ENCODE results near the gene CLDN9. TPM values are rescaled to one million over a fixed set of nuclear protein-coding genes. Genes with fewer than 3 reads are reported as not detected.

The CLDN9 gene
- total RNA-seq, result under 0.01 TPM in 1 of 2 replicates, not detected in the other

GRCh38 chr16:3012828-3013420, at the start of gene CLDN9:
Gene CLDN9 (plus strand): TSS chr16:3012923. CDS start chr16:3013363, 440 bp downstream.

GRCh38 chr16:2963723-2964474, 48.8 kb upstream of the CLDN9 start, which contains the start of gene KREMEN2:
Gene KREMEN2 (plus strand): TSS chr16:2964275. CDS start chr16:2964521, 246 bp downstream.

GRCh38 chr16:2968738-2969544, 43.8 kb upstream of the CLDN9 start, which contains the start of gene PAQR4:
Gene PAQR4 (plus strand): TSS chr16:2969348. CDS start chr16:2969675, 327 bp downstream.

GRCh38 chr16:2980227-2981176, 32.2 kb upstream of the CLDN9 start, which contains the start of gene PKMYT1:
Gene PKMYT1 (minus strand): TSS chr16:2980446. CDS start chr16:2979657, 789 bp downstream.

GRCh38 chr16:3017794-3018506, 5.2 kb downstream of the CLDN9 start, which contains the start of gene CLDN6:
Gene CLDN6 (minus strand): TSS chr16:3018183. CDS start chr16:3016021, 2,162 bp downstream.

GRCh38 chr16:3020247-3020603, 7.5 kb downstream of the CLDN9 start, which contains the start of gene TNFRSF12A:
Gene TNFRSF12A (plus strand): TSS chr16:3020368. CDS start chr16:3020398, 30 bp downstream.

GRCh38 chr16:3023669-3024478, 11.2 kb downstream of the CLDN9 start, which contains the start of the genes HCFC1R1 and THOC6:
Gene HCFC1R1 (minus strand): TSS chr16:3023942. CDS start chr16:3023941, 1 bp downstream.
Gene THOC6 (plus strand): TSS chr16:3024035. CDS start chr16:3024327, 292 bp downstream.

GRCh38 chr16:3036726-3037315, 24.1 kb downstream of the CLDN9 start, which contains the start of gene BICDL2:
Gene BICDL2 (minus strand): TSS chr16:3036944. CDS start chr16:3035496, 1,448 bp downstream.

GRCh38 chr16:3045758-3046640, 33.3 kb downstream of the CLDN9 start, which contains the start of gene MMP25:
Gene MMP25 (plus strand): TSS chr16:3046561. CDS start chr16:3046918, 357 bp downstream.

Other genes starting within 250 kb of the CLDN9 start
- 364 and 485 TPM in 2 replicates for gene ELOB, start 235.6 kb upstream of the CLDN9 start, total RNA-seq
- not detected in 2 replicates for gene PRSS33, start 225.4 kb upstream of the CLDN9 start, total RNA-seq
- gene PRSS41, start 214.5 kb upstream of the CLDN9 start, total RNA-seq, result not detected in 2 replicates
- 0.25 and 1.6 TPM in 2 replicates for gene PRSS21, start 195.7 kb upstream of the CLDN9 start, total RNA-seq
- gene ZG16B, start 182.6 kb upstream of the CLDN9 start, total RNA-seq, result 1.1 and 1.3 TPM in 2 replicates
- gene PRSS22, start 154.8 kb upstream of the CLDN9 start, total RNA-seq, result 1.1 TPM in 1 of 2 replicates, not detected in the other
- 73.0 and 87.7 TPM in 2 replicates for gene FLYWCH2, start 129.7 kb upstream of the CLDN9 start, total RNA-seq
- 46.4 and 54.1 TPM in 2 replicates for gene FLYWCH1, start 101.0 kb upstream of the CLDN9 start, total RNA-seq
- 0.81 and 4.9 TPM in 2 replicates for gene KREMEN2, start 48.6 kb upstream of the CLDN9 start, total RNA-seq
- 6.5 and 22.5 TPM in 2 replicates for gene PAQR4, start 43.6 kb upstream of the CLDN9 start, total RNA-seq
- gene PKMYT1, start 32.5 kb upstream of the CLDN9 start, total RNA-seq, result 6.3 and 101 TPM in 2 replicates
- 31.8 and 63.8 TPM in 2 replicates for gene CLDN6, start 5.3 kb downstream of the CLDN9 start, total RNA-seq
- 630 and 760 TPM in 2 replicates for gene TNFRSF12A, start 7.4 kb downstream of the CLDN9 start, total RNA-seq
- 61.8 and 378 TPM in 2 replicates for gene HCFC1R1, start 11.0 kb downstream of the CLDN9 start, total RNA-seq
- 32.4 and 43.7 TPM in 2 replicates for gene THOC6, start 11.1 kb downstream of the CLDN9 start, total RNA-seq
- gene BICDL2, start 24.0 kb downstream of the CLDN9 start, total RNA-seq, result not detected in 2 replicates
- under 0.01 and 0.13 TPM in 2 replicates for gene MMP25, start 33.6 kb downstream of the CLDN9 start, total RNA-seq
- 128 and 172 TPM in 2 replicates for gene IL32, start 52.7 kb downstream of the CLDN9 start, total RNA-seq
- not detected in 2 replicates for gene ZSCAN10, start 86.4 kb downstream of the CLDN9 start, total RNA-seq
- gene ZNF205, start 99.7 kb downstream of the CLDN9 start, total RNA-seq, result 15.8 and 25.9 TPM in 2 replicates
- 5.9 and 9.9 TPM in 2 replicates for gene ZNF213, start 122.1 kb downstream of the CLDN9 start, total RNA-seq
- gene OR1F1, start 175.3 kb downstream of the CLDN9 start, total RNA-seq, result not detected in 2 replicates
- 4.6 and 4.9 TPM in 2 replicates for gene ZNF200, start 222.2 kb downstream of the CLDN9 start, total RNA-seq
- gene MEFV, start 243.7 kb downstream of the CLDN9 start, total RNA-seq, result not detected in 2 replicates